Measurements from ENCODE around the gene HYDIN.
"Not testable (repeated sequence)": the region's sequence is repeated elsewhere in the genome, so short reads cannot be mapped to it uniquely, and the experiment has no call there.

HYDIN gene

DNA sequence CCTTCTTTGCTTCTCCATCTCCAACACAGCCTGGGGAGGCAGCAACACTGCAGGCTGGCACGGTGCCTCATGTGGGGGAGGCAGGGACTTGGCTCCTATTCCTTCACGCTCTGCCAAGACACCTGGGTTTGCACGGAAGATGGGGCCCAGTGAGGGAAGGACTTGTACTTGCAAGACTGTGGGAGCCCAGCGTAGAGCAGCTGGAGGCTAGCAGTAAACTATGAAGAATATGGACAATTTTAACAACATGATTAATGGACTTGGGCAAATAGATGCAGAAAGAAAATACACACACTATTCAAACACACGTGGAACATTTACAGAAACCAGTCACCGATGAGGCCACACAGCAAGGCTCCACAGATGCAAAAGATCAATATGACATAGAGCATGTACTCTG, 308.4 kb downstream of the HYDIN start:
- FAIRE-seq = not testable (repeated sequence)

DNA sequence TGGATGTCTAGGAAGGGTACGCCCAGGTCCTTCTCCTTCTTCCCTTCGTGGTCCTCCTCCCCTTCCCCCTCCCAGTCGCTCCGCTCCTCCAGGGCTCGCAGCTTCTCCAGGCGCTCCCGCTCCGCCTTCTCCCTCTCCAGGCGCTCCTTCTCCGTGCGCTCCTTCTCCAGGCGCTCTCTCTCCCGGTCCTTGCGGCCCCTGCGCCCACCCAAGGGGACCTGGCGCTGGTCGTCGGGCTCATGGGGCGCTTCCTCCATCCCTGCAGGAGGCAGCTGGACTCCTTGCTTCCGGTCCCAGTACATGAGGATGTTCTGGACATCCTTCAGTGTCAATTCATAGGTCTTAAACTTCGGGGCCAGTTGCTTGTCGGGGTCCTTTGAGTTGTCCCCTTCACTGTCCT, 309.9 kb downstream of the HYDIN start:
- DNase-seq (ENCODE audit: insufficient read length, low spot score); FAIRE-seq: not testable (repeated sequence)

More for the DNA sequence above, 308.4 kb downstream of the HYDIN start:
- DNase-seq (ENCODE audit: insufficient read length, low spot score) = not testable (repeated sequence)

DNA sequence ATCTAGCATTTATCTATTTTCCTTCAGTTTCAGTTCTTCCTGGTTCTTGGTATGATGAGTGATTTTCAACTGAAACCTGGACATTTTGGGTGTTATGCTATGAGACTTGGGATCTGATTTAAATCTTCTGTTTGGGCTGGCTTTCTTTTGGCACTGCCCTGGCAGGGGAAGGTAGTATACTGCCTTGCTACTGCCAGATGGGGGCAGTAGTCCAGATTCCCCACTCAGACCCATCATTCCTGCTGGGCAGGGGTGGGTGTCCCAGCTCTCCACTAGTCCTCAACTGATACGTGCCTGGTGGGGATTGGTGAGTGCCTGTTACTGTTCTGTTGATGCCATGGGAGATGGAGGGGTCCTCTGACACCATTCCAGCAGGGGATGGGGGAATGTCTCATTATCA, 342.3 kb downstream of the HYDIN start:
- not testable (repeated sequence) for FAIRE-seq; DNase-seq (ENCODE audit: insufficient read length, low spot score)

DNA sequence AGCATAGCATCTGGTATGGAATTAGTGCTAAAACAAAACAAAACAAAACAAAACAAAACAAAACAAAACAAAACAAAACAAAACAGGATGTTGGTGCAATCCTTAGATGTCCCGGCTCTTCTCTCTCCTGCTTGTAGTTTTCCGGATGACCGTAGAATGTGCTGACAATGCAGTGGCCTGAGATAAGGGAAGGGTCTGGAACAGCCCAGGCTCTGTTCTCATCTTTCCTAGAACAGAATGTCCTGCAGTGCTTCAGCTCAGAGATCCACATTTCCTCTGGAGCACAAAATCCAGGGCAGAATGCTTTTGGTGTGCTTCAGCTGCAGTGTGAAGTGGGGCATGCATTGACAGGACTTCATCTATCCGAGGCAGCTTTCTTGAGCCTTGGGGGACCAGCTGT, 345.9 kb downstream of the HYDIN start:
- not testable (repeated sequence) for DNase-seq (ENCODE audit: insufficient read length, low spot score); FAIRE-seq

DNA sequence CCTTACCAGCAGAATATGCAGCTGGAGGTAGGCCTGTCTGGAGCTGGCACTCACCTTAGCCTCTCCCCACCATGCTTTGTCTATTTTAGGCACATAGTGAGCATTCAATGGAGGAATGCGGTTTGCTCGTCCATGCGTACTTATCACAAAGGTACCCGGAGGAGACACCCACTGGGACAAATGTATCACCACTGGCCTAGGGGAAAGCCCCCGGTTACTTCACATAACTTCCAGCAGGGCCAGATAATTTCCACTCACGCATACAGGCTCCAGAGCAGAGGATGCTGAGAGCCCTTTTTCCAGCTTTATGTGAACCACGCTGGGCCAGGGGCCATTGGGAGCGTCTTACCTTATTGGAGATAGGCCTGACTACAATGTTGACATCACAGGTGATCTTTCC, 348.2 kb downstream of the HYDIN start:
- not testable (repeated sequence) for FAIRE-seq; DNase-seq (ENCODE audit: insufficient read length, low spot score)

DNA sequence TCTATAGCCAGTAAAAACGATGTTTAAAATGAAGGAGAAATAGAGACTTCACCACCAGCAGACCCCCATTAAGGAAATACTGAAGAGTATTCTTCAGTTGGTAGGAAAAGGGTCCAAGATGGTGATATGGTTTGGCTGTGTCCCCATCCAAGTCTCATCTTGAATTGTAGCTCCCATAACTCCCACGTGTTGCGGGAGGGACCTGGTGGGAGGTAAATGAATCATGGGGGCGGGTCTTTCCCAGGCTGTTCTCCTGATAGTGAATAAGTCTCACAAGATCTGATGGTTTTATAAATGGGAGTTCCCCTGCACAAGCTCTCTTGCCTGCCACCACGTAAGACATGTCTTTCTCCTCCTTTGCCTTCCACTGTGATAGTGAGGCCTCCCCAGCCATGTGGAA, 352.6 kb downstream of the HYDIN start:
- not testable (repeated sequence) for DNase-seq (ENCODE audit: insufficient read length, low spot score); FAIRE-seq

DNA sequence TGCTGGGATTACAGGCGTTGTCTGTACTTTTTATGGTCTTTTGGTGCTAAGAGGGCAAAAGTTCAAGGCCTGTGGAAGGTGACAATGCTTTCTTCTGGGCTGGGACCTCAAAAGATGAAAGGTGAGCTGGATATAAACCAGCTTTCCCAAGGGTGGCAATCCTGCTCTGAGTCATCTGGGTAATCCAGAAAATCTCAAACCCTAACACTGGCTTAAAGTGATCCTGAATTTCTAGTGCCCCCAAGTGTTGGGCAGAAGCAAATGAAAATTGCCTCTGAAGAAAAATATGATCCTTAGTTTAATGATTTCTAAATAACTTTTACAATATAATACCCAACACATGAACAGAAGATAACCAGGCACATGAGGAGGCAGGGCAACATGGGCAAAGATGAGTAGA, 354.1 kb downstream of the HYDIN start:
- not testable (repeated sequence) for DNase-seq (ENCODE audit: insufficient read length, low spot score); FAIRE-seq

DNA sequence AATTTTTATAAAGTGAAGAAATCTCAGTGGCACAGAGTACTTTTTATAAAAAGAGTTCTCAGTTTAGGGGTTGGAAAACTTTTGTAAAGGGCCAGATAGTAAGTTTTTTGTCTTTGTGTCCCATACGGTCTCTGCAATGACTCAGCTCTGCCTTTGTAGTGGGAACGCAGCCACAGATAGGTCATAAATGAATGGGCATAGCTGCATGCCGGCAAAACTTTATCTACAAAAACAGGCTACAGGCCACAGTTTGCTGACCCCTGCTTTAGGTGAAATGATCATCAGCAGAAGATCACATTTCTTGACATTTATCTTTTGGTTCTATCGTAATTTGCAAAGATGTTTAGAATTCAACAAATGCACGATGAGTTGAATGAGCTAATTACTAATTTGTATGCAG, 365.8 kb downstream of the HYDIN start:
- not testable (repeated sequence) for DNase-seq (ENCODE audit: insufficient read length, low spot score); FAIRE-seq

DNA sequence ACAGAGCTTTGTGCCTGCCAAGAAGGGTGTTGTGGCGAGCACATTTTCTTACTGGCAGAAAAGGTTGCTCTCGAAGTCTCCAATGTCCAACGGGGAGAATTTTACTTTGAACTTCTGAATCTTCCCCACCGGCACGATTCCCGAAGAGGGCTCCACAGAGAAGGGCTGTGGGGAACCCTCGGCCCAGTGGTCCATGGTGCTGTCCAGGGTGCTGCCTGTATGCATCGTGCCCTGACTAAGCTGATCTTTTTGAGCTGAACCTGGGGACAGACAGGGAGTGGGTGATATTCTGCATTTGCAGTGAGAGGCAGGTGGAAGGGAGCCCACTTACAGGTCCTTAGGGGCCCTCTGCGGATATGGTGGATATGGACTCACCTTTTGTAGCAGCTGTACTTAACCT, 368.5 kb downstream of the HYDIN start:
- DNase-seq (ENCODE audit: insufficient read length, low spot score); FAIRE-seq: not testable (repeated sequence)

DNA sequence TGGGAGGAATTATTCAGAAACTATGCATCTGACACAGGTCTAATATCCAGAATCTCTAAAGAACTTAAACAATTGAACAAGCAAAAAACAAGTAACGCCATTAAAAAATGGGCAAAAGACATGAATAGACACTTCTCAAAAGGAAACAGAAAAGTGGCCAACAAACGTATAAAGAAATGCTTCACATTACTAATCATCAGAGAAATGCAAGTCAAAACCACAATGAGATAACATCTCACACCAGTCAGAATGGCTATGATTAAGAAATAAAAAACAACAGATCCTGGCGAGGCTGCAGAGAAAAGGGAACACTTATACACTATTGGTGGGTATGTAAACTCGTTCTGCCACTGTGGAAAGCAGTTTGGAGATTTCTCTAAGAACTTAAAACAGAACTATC, 379.2 kb downstream of the HYDIN start:
- not testable (repeated sequence) for FAIRE-seq; DNase-seq (ENCODE audit: insufficient read length, low spot score)

DNA sequence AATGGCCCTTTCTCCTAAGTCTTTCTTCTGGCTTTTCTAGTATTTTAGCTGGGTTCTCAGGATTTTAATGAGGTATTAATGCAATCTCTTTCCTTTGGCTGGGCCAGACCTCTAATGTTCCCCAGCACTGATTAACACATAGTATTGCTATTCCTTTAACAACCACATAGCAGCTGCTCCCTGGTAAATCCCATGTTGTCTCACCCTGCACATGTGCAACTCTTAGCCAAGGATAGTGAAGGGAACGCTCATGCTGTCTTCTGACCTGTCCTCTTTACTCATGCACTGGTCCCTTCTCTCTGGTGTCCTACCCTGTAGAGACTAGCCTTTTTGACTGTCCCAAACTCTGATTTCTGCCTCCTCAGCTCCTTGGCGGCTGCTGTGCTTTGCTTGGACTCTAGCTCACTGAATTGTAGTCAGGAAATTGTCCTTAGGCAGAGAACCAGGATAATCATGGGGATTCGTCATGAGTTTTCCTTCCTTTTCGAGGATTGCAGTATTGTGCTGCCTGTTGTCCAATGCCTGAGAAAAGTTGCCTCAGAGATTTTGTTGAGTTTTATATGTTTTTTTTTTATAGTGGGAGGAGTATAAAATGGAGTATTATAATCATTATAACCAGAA, 406.9 kb downstream of the HYDIN start:
- FAIRE-seq = not testable (repeated sequence)

DNA sequence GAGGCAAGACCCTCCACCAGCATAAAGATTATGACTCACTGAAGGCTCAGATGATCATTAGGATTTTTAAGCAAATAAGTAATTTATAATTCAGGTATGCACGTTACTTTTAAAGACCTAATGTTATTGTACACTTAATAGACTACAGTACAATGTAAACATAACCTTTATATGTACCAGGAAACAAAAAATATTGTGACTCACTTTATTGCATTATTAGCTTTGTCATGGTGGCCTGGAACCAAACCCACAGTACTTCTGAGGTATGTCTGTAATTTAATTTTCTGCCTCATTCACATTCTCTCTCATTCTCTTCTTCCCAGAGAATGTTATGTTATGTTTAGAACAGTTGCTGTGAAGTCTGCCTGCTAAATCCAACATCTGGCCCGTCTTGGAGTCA, 407.8 kb downstream of the HYDIN start:
- FAIRE-seq; DNase-seq (ENCODE audit: insufficient read length, low spot score): not testable (repeated sequence)

More for the DNA sequence above, 406.9 kb downstream of the HYDIN start:
- DNase-seq (ENCODE audit: insufficient read length, low spot score) = not testable (repeated sequence)

DNA sequence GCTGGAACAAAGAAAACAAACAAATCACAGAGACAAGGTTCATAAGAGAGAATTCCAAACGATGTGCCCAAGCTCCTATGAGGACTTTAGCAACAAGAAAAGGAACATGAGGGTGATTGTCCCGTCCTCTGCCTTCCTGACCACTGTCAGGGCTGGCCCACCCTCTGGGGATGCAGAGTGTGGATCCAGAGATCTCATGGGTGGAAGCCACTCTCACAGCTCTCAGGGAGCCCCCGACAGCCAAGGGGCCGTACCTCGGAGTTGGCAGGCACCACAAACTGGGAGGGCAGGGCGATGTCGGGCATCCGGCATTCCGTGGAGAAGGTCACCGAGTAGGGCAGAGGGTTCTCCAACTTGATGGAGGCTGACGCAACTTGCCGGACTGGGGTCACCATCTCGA, 412.4 kb downstream of the HYDIN start:
- FAIRE-seq; DNase-seq (ENCODE audit: insufficient read length, low spot score): not testable (repeated sequence)

DNA sequence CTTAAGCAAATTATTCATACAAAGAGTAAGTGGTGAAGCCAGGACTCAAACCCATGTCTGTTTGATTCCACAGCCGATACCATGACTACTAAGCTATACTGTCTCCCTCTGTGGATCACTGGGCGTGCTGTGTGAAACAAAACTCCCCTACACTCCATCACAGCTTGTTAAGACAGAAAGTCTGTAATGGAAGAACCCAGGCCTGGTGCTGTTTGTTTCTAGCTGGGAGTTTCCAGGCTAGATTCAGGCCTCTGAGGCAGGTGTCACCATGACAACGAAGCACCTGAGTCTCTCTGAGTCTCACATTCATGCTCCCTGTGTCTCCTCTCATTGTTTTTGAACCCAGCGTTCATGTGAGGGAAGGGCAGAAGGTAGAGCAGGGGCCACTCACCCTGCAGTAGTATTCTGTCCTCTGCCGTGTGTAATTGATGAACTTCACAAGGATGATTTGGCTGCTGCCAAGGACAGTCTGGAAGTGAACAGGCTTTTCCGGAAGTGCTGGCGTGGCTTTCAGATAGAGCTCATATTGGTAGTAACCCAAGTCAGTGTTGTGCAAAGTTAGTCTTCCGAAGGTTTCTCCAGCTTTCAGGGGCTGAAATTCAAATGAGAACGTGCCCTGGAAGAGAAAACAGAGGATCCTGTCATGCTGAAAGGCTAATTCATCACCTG, 421.0 kb downstream of the HYDIN start:
- FAIRE-seq (no peak), DNase-seq (ENCODE audit: insufficient read length, low spot score) (no peak)

DNA sequence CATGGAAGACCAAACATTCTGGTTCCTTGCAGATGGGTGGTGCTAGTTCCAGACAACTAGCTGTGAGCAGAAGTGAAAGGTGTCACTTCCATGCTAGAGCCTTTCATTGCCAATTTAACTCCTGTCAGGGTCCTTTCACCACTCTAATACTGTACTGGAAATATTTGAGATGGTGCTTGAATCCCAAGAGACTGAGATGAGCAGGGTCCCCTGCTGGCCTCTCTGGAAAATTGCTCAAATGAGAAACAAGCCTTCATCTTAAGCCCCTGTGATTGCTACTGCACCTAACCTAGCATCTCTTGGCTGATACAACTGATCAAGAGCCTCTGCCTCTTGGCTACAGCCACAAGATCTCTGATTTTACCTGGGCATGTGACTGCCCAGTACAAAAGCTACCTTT, 422.2 kb downstream of the HYDIN start:
- FAIRE-seq = no peak
- no peak for DNase-seq (ENCODE audit: insufficient read length, low spot score)

DNA sequence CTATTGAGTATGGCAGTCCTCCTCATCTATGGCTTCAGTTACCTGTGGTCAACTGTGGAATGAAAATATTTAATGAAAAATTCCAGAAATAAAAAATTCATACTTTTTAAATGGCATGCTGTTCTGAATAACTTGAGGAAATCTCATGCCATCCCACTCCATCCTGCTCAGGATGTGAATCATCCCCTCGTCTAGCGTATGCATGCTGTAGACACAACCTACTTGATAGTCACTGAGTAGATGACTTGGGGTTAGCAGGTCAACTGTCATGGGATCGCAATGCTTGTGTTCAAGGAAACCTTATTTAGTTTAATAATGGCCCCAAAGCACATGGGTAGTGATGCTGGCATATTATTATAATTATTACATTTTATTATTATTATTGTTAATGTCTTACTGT, 424.7 kb downstream of the HYDIN start:
- DNase-seq (ENCODE audit: insufficient read length, low spot score) = peak; percentile 48
- peak; percentile 79 for FAIRE-seq

DNA sequence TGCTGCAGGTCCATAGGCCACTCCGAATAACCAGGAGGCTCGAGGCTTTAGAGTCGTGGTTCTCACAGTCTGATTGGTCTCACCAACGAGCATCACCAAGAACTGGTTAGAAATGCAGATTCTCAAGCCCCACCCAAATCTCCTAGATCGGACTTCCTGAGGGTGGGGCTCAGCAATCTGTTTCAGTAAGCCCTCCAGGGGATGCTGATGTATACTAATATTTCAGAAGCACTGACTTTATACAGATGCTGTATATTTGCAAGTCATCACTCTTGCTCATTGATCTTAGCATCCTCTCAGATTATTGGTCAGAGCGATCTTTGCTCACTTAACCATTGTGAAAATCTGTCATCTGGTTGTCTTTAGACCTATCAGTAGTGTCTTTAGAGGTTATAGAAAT, 425.1 kb downstream of the HYDIN start:
- FAIRE-seq (no peak), DNase-seq (ENCODE audit: insufficient read length, low spot score) (no peak)

DNA sequence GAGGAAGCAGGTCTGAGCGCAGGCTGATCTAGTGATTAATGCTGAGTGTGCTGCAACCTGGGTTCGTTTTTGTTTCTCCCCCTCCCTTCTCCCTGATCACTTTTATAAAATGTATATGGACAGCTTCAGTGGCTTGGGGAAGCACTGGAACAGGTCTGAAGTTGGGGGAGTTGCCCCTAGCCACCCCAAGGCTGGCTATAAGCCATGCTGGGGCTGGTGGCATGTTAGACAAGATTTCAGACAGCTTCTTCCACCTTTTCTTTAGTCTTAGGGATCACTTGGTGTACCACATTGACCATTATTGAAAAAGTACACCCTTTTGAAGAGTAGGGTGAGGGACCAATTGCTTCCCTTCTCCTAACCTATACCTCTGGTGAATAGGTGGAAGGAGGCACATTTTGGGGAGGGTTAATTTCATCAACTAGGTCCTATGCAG, 425.8 kb downstream of the HYDIN start:
- DNase-seq (ENCODE audit: insufficient read length, low spot score) (no peak), FAIRE-seq (no peak)

DNA sequence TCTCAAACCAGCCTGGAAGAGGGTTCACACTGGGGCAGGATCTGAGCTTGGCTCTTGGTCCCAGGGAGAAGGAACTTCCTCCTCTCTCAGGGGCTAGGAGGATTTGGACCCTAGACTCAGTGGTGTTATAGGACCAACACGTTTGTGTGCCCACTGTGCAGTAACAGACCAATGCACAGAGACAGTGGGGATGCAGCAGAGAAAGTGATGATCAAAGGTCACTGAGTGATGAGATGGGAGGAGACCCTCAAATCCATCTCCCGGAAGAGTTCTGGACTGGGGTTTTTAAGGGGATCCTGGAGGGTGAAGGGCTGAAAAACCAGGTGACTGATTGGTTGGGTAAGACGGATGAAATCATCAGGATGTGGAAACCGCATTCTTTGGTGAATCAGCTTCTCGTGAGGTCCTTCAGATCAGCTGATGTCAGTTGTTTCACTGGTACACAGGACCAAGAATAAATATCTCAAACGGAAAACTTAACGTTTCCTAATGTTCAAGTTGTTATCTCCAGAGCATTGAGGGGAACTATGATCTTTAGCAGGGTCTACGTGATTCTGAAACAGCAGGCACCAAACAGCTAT, 426.3 kb downstream of the HYDIN start:
- DNase-seq (ENCODE audit: insufficient read length, low spot score) = peak; percentile 51
- FAIRE-seq = peak; percentile 55

DNA sequence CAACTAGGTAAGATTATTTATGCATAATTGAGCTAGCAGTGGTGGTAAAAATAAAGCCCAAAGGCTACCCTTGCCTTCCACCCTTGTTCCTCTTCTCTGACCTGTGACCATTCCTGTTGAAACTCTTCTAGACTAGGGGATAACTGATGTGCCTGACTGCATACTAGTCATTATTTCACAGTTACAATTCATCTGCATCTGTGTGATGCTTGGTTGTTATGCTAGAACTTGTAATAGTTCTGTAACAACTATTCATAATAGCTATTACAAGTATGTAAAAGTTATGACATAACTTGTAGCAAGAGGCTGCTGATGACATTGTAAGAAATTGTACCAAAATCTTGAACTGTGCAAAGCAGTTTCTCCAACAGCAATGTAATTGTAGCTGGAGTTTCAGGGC, 427.2 kb downstream of the HYDIN start:
- no peak for FAIRE-seq
- no peak for DNase-seq (ENCODE audit: insufficient read length, low spot score)

DNA sequence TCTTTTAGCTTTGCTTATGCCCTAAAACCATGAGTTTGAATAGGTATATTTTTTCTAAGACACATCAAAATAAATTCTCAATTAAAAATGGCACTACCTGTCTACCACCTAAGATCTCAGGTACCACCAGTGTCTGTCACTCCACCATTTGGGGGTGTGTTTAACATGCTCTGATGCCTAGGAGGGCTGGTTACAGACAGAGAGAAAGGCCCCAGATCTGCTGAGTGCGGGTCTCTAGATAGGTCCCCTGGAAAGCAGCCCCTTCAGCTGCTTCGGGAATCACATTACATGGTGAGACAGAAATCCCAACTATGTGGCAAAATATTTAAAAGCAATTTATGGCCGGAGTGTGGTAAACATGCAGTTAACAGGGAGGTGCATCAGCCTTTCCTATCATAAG, 428.9 kb downstream of the HYDIN start:
- no peak for FAIRE-seq
- DNase-seq (ENCODE audit: insufficient read length, low spot score) = no peak

Measured in HTR-8/SVneo (cell line).